SK-N-SH treated with all-trans-retinoic acid at 6 μM for 48 hours (cell line): ENCODE data around the gene SGPP1.
"Not testable (repeated sequence)": the region's sequence is repeated elsewhere in the genome, so short reads cannot be mapped to it uniquely, and the experiment has no call there.

ENCODE experiments used
- ATAC-seq: fragments of 200-7000 bp; cut with Tn5 transposase; 3 replicates; pipeline ENCODE4 v1.9.1; 2020; ENCODE audit warnings: mild to moderate bottlenecking, moderate library complexity
- ARNTL ChIP-seq: fragments of 450-650 bp; formaldehyde crosslinking; IDR thresholded peaks from 2 replicates; pipeline ENCODE4 v1.5.0; 2020; ENCODE audit warnings: low read depth, mild to moderate bottlenecking, moderate library complexity, borderline replicate concordance
- BACH2 ChIP-seq: fragments of 250-450 bp; sonication (Bioruptor Pico); IDR thresholded peaks from 2 replicates; pipeline ENCODE4 v1.9.0; 2021; ENCODE audit warnings: mild to moderate bottlenecking, borderline replicate concordance
- CREB5 ChIP-seq: fragments of 250-450 bp; sonication (Bioruptor Pico); IDR thresholded peaks from 2 replicates; pipeline ENCODE4 v1.5.1; 2020; ENCODE audit warnings: low read depth, mild to moderate bottlenecking, moderate library complexity
- CSDC2 ChIP-seq: fragments of 250-450 bp; sonication (Bioruptor Pico); IDR thresholded peaks from 2 replicates; pipeline ENCODE4 v1.5.0; 2020; ENCODE audit warnings: mild to moderate bottlenecking, moderate library complexity
- CSRNP3 ChIP-seq: fragments of 250-450 bp; sonication (Bioruptor Pico); IDR thresholded peaks from 2 replicates; pipeline ENCODE4 v1.5.1; 2021; ENCODE audit warnings: mild to moderate bottlenecking, moderate library complexity
- GLIS3 ChIP-seq: fragments of 250-450 bp; sonication (Bioruptor Pico); IDR thresholded peaks from 2 replicates; pipeline ENCODE4 v1.5.0; 2020; ENCODE audit warnings: mild to moderate bottlenecking, moderate library complexity
- ISL1 ChIP-seq: fragments of 250-450 bp; sonication (Bioruptor Pico); IDR thresholded peaks from 2 replicates; pipeline ENCODE4 v2.1.2; 2022; ENCODE audit warnings: mild to moderate bottlenecking, moderate library complexity
- OSR1 ChIP-seq: fragments of 250-450 bp; sonication (Bioruptor Pico); IDR thresholded peaks from 2 replicates; pipeline ENCODE4 v1.8.0; 2022; ENCODE audit warnings: moderate library complexity, mild to moderate bottlenecking, inconsistent platforms
- PATZ1 ChIP-seq: fragments of 250-450 bp; sonication (Bioruptor Pico); IDR thresholded peaks from 2 replicates; pipeline ENCODE4 v1.8.0; 2020; ENCODE audit warnings: mild to moderate bottlenecking, moderate library complexity, borderline replicate concordance
- POU6F1 ChIP-seq: fragments of 250-450 bp; sonication (Bioruptor Pico); IDR thresholded peaks from 2 replicates; pipeline ENCODE4 v1.8.0; 2021; ENCODE audit warnings: low read depth, mild to moderate bottlenecking, moderate library complexity, borderline replicate concordance
- PPARA ChIP-seq: fragments of 250-450 bp; sonication (Bioruptor Pico); IDR thresholded peaks from 2 replicates; pipeline ENCODE4 v1.5.0; 2020; ENCODE audit warnings: mild to moderate bottlenecking, borderline replicate concordance
- RARB ChIP-seq: fragments of 250-450 bp; sonication (Bioruptor Pico); IDR thresholded peaks from 2 replicates; pipeline ENCODE4 v1.8.0; 2021; ENCODE audit warnings: mild to moderate bottlenecking, moderate library complexity
- SNAI2 ChIP-seq: fragments of 250-450 bp; sonication (Bioruptor Pico); IDR thresholded peaks from 2 replicates; pipeline ENCODE4 v1.5.0; 2020; ENCODE audit warnings: mild to moderate bottlenecking, moderate library complexity
- TCF4 ChIP-seq: fragments of 250-450 bp; sonication (Bioruptor Pico); IDR thresholded peaks from 2 replicates; pipeline ENCODE4 v1.8.0; 2021; ENCODE audit warnings: mild to moderate bottlenecking, moderate library complexity, borderline replicate concordance
- ZC3H10 ChIP-seq: fragments of 250-450 bp; sonication (Bioruptor Pico); IDR thresholded peaks from 2 replicates; pipeline ENCODE4 v1.5.1; 2021; ENCODE audit warnings: mild to moderate bottlenecking, moderate library complexity
- ZFP3 ChIP-seq: fragments of 250-450 bp; sonication (Bioruptor Pico); IDR thresholded peaks from 2 replicates; pipeline ENCODE4 v1.5.0; 2020; ENCODE audit warnings: mild to moderate bottlenecking, moderate library complexity
- ZFP30 ChIP-seq: fragments of 450-650 bp; formaldehyde crosslinking; IDR thresholded peaks from 2 replicates; pipeline ENCODE4 v1.5.0; 2022; ENCODE audit warnings: mild to moderate bottlenecking, moderate library complexity
- ZNF565 ChIP-seq: fragments of 450-650 bp; formaldehyde crosslinking; conservative IDR thresholded peaks from 2 replicates; pipeline ENCODE4 v1.5.0; 2020; ENCODE audit warnings: low read depth, mild to moderate bottlenecking, moderate library complexity
- ZNF70 ChIP-seq: fragments of 450-650 bp; formaldehyde crosslinking; IDR thresholded peaks from 2 replicates; pipeline ENCODE4 v1.5.0; 2020; ENCODE audit warnings: mild to moderate bottlenecking, moderate library complexity
- ZNF8 ChIP-seq: fragments of 450-650 bp; formaldehyde crosslinking; IDR thresholded peaks from 2 replicates; pipeline ENCODE4 v1.5.0; 2020; ENCODE audit warnings: mild to moderate bottlenecking, moderate library complexity
- TF ChIP-seq, protein P1 (sequence below): fragments of 250-450 bp; sonication (Bioruptor Pico); IDR thresholded peaks from 2 replicates; pipeline ENCODE4 v1.5.0; 2020; ENCODE audit warnings: mild to moderate bottlenecking, moderate library complexity

The SGPP1 gene

GRCh38 chr14:63705561-63706070 lies 22.2 kb downstream of the SGPP1 start:
- TF ChIP-seq ZFP3 (CRISPR knock-in tag) (no peak), ISL1 (CRISPR knock-in tag) (no peak), ZC3H10 (no peak), CSRNP3 (CRISPR knock-in tag) (no peak), SNAI2 (CRISPR knock-in tag) (no peak), PPARA (CRISPR knock-in tag) (no peak), POU6F1 (no peak), TCF4 (CRISPR knock-in tag) (no peak), ZNF565 (no peak)
- TF ChIP-seq, protein P1, sequence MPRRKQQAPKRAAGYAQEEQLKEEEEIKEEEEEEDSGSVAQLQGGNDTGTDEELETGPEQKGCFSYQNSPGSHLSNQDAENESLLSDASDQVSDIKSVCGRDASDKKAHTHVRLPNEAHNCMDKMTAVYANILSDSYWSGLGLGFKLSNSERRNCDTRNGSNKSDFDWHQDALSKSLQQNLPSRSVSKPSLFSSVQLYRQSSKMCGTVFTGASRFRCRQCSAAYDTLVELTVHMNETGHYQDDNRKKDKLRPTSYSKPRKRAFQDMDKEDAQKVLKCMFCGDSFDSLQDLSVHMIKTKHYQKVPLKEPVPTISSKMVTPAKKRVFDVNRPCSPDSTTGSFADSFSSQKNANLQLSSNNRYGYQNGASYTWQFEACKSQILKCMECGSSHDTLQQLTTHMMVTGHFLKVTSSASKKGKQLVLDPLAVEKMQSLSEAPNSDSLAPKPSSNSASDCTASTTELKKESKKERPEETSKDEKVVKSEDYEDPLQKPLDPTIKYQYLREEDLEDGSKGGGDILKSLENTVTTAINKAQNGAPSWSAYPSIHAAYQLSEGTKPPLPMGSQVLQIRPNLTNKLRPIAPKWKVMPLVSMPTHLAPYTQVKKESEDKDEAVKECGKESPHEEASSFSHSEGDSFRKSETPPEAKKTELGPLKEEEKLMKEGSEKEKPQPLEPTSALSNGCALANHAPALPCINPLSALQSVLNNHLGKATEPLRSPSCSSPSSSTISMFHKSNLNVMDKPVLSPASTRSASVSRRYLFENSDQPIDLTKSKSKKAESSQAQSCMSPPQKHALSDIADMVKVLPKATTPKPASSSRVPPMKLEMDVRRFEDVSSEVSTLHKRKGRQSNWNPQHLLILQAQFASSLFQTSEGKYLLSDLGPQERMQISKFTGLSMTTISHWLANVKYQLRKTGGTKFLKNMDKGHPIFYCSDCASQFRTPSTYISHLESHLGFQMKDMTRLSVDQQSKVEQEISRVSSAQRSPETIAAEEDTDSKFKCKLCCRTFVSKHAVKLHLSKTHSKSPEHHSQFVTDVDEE (CRISPR knock-in tag) = no peak
- ATAC-seq = no peak

DNA sequence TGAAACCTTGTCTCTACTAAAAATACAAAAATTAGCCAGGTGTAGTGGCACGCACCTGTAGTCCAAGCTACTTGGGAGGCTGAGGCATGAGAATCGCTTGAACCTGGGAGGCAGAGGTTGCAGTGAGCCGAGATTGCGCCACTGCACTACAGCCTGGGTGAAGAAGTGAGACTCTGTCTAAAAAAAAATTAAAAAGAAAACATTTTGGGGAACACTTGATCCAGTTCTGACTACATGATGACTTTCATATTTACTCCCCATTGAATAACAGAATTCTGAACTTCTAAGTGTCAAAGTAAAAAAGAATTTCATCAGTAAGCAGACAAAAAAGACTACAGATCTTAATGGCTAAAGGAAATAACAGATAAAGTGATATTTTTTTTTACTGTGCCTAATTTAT lies 25.3 kb downstream of the SGPP1 start:
- ATAC-seq = not testable (repeated sequence)

DNA sequence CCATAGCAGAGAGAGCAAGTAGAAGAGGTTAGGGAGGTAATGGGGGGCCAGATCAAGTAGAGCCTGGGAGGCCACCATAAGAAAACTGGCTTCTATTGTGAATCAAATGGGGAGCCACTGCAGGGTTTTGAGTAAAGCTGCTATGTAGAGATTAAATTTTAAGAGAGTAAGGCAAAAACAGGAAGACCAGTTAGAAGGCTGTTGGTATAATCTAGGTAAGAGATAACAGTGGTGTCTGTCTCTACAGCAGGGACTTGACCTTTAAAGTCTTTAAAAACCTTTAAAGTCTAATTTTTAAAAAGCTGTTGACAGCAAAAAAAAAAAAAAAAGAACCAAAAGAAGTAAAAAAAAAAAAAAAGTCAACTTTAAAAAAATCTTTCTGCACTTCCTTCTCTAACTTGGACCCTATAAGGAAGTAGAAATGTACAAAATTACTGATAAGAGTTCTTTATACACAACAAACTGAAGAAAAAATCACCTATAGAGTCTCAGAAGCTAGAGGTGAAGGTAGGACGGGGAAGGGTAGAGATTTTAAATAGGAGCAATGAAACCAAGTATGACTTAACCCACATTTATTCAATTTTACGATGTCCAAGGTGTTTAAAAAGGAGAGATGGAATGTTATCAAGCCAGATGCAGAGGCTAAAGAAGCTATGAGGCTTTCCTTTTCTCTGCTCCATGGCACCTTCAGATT lies 26.1 kb downstream of the SGPP1 start:
- TF ChIP-seq ZNF8 (CRISPR knock-in tag) = no peak
- TF ChIP-seq BACH2 (CRISPR knock-in tag) = no peak
- TF ChIP-seq RARB (CRISPR knock-in tag) = no peak
- TF ChIP-seq PATZ1 = no peak
- no peak for TF ChIP-seq ZNF70 (CRISPR knock-in tag)
- no peak for TF ChIP-seq POU6F1
- no peak for TF ChIP-seq GLIS3 (CRISPR knock-in tag)
- TF ChIP-seq ZFP3 (CRISPR knock-in tag) = no peak
- TF ChIP-seq CSDC2 = no peak
- no peak for TF ChIP-seq TCF4 (CRISPR knock-in tag)
- TF ChIP-seq ARNTL (CRISPR knock-in tag) = no peak
- ATAC-seq = no peak

DNA sequence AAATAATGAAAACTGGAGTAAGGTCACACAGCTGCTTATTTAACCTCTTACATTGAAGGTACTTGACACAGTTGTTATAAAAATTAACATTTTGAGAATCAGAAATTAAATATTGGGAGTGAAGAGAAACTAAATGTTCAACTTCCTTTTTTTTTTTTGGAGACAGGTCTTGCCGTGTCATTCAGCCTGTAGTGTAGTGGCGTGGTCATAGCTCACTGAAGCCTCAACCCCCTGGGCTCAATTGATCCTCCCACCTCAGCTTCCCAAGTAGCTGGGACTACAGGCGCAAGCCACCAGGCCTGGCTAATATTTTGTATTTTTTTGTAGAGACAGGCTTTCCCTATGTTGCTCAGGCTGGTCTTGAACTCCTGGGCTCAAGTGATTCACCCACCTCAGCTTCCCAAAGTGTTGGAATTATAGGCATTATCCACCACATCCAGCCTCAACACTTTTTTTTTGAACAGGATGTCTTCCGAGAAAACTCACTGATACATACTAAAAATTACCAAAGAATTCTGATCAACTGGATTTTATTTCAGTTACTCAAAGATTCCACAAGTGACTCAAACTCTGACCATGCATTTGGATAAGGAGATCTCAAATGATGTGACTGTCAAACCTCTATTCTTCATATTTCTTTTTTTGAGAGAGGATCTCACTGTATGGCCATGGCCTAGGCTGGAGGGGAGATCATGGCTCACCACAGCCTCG lies 35.4 kb downstream of the SGPP1 start:
- no peak for ATAC-seq
- TF ChIP-seq ZNF8 (CRISPR knock-in tag) (no peak), POU6F1 (no peak), BACH2 (CRISPR knock-in tag) (no peak), ISL1 (CRISPR knock-in tag) (no peak), CREB5 (CRISPR knock-in tag) (no peak), CSRNP3 (CRISPR knock-in tag) (no peak), OSR1 (CRISPR knock-in tag) (no peak), ZFP30 (no peak)
